Mesothelial cell of epicardium (in vitro differentiated cells): Measurements from ENCODE around the gene ZNF746. TPM values are rescaled to one million over a fixed set of nuclear protein-coding genes. Genes with fewer than 3 reads are reported as not detected.

Experiments
- DNase-seq, 2 experiments: peaks; one replicate each; pipeline ENCODE4 v3.0.0; 2021; ENCODE audit warnings: low spot score in 2 of 2; ENCODE audit not compliant: unreplicated experiment in 2 of 2
- H3K27ac Mint-ChIP-seq: 2 replicates; pipeline ENCODE4 v1.8.0; 2021; ENCODE audit warnings: mixed read lengths
- H3K27me3 Mint-ChIP-seq: 2 replicates; pipeline ENCODE4 v1.8.0; 2021; ENCODE audit warnings: low read depth, mixed read lengths
- H3K36me3 Mint-ChIP-seq: 2 replicates; pipeline ENCODE4 v1.8.0; 2021; ENCODE audit warnings: mixed read lengths
- H3K4me1 Mint-ChIP-seq: 2 replicates; pipeline ENCODE4 v1.8.0; 2021; ENCODE audit warnings: mixed read lengths
- H3K4me3 Mint-ChIP-seq: 2 replicates; pipeline ENCODE4 v1.8.0; 2021; ENCODE audit warnings: mild to moderate bottlenecking, moderate library complexity, mixed read lengths
- H3K9me3 Mint-ChIP-seq: 2 replicates; pipeline ENCODE4 v1.8.0; 2021; ENCODE audit warnings: mixed read lengths
- CTCF ChIP-seq: fragments of 200-600 bp; sonication (generic); IDR thresholded peaks from one replicate; pipeline ENCODE4 v1.5.0; 2021; ENCODE audit warnings: antibody characterized with exemption; ENCODE audit not compliant: unreplicated experiment
- total RNA-seq: library from RNA; stranded (reverse); gene quantifications from 3 replicates; pipeline ENCODE4 v1.2.1, GENCODE V29; 2021

ZNF746 gene
- total RNA-seq, 1 donor from 2014 or later = 27.3 TPM

DNA sequence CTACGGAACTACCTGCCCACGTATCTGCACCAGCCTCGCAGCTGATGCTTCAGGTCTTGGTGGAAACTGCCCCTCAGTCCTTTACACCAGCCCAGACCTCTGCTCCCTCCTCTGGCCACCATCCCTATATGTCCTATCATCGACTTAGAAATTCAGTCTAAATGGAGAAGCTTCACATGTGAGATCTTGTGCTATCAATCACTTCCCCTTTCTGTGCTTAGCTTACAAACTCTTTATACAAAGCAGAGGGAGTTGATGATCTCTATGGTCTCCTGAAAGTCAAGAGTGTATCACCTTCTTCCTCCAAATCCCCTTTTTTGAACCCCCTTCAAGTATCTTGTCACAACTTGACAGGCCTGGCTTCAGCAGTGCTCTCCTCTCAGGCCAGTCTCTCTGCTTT lies 67.4 kb downstream of the ZNF746 start:
- Mint-ChIP-seq H3K36me3 (peaks cover 40% of the 10 kb centered on the region), H3K27ac (no peak overlapping the region), H3K4me3 (no peak overlapping the region), H3K4me1 (no peaks in the 10 kb centered on the region), H3K9me3 (no peaks in the 10 kb centered on the region), H3K27me3 (no peaks in the 10 kb centered on the region)
- no peak for TF ChIP-seq CTCF
- no peak for DNase-seq

DNA sequence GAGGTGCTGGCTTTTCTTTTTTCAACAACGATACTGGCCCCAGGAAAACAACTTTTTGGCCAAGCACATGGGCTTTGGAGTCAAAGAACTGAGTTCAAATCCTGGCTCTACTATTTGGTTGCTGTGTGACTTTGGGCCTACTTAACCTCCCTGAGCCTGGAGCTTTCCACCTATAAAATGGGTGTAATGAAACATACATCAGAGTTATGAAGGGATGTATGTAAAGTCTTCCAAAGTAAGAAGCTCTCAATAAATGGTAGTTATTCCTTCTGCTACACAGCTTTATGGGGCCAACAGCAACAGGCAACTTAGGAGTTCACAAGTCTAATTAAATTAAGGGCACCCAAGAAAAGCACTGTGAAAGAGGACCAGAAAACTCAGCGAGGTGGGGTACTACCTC lies 69.7 kb downstream of the ZNF746 start:
- H3K36me3 Mint-ChIP-seq = peaks cover 22% of the 10 kb centered on the region
- H3K4me1 Mint-ChIP-seq = no peaks in the 10 kb centered on the region
- no peak for DNase-seq
- no peak overlapping the region for H3K27ac Mint-ChIP-seq
- no peaks in the 10 kb centered on the region for H3K27me3 Mint-ChIP-seq
- H3K9me3 Mint-ChIP-seq = no peaks in the 10 kb centered on the region
- TF ChIP-seq CTCF = no peak
- no peak overlapping the region for H3K4me3 Mint-ChIP-seq

DNA sequence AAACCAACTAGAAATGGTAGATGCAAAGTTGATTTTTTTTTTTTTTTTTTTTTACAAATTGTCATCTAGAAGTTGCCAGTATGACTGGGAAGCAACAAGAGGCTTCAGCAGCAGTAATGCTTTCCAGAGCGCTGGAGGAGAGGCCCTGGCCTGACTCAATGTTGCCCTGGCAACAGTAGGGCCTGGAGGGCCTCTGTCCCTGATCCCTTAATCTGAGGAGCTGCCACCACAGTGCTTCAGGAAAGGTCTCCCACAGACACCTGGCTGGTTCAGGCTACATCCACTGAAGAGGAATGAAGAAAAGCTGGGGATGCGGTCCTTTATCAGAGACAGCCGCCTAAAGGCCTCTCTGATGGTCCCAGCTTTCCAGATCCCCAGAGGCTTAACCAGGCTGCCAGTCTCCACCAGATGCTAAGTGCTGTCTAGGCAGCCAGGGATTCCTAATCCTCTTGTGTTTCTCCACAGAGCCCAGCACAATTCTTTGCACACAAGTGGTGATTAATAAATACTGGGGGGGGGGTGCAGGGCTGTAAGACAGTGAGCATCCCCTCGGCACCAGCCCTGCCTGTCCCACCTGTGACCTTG lies 70.4 kb downstream of the ZNF746 start:
- no peak overlapping the region for H3K27ac Mint-ChIP-seq
- DNase-seq = no peak
- H3K9me3 Mint-ChIP-seq = no peaks in the 10 kb centered on the region
- no peaks in the 10 kb centered on the region for H3K27me3 Mint-ChIP-seq
- no peaks in the 10 kb centered on the region for H3K4me1 Mint-ChIP-seq
- TF ChIP-seq CTCF = no peak
- H3K36me3 Mint-ChIP-seq = peaks cover 16% of the 10 kb centered on the region
- H3K4me3 Mint-ChIP-seq = no peak overlapping the region

- no peaks in the 10 kb centered on the region for H3K27me3 Mint-ChIP-seq
- no peak overlapping the region for H3K27ac Mint-ChIP-seq
- no peaks in the 10 kb centered on the region for H3K36me3 Mint-ChIP-seq
Measured at GRCh38 chr7:149423449-149424110, 74.0 kb downstream of the ZNF746 start.

GRCh38 chr7:149422914-149423301 lies 74.7 kb downstream of the ZNF746 start:
- Mint-ChIP-seq H3K36me3 (no peaks in the 10 kb centered on the region), H3K4me3 (no peak overlapping the region), H3K9me3 (no peaks in the 10 kb centered on the region), H3K4me1 (no peaks in the 10 kb centered on the region), H3K27ac (no peak overlapping the region), H3K27me3 (no peaks in the 10 kb centered on the region)
- no peak for DNase-seq
- no peak for TF ChIP-seq CTCF

More at GRCh38 chr7:149423449-149424110, 74.0 kb downstream of the ZNF746 start:
- no peaks in the 10 kb centered on the region for H3K9me3 Mint-ChIP-seq
- no peak for DNase-seq
- no peak for TF ChIP-seq CTCF
- H3K4me1 Mint-ChIP-seq = no peaks in the 10 kb centered on the region
- H3K4me3 Mint-ChIP-seq = peak overlapping the region; percentile 10

Other genes starting within 250 kb of the ZNF746 start
- gene ZNF783, start 235.6 kb downstream of the ZNF746 start, total RNA-seq = 34.9 to 37.0 TPM (median 35.5 TPM) in 3 replicates
- gene ZNF777, start 36.7 kb downstream of the ZNF746 start, total RNA-seq = 18.5 to 20.0 TPM (median 18.9 TPM) in 3 replicates